IPS DF 19.7 (cell line): ENCODE measurements around the gene FMN1.
"Not testable (repeated sequence)": the region's sequence is repeated elsewhere in the genome, so short reads cannot be mapped to it uniquely, and the experiment has no call there.

ENCODE experiments used
- DNase-seq: peaks from one replicate; pipeline ENCODE4 v3.0.0-alpha.2; 2013; ENCODE audit warnings: low read depth, low spot score

FMN1 gene

GRCh38 chr15:33089878-33090757 lies 104.4 kb downstream of the FMN1 start:
- DNase-seq, result no peak

DNA sequence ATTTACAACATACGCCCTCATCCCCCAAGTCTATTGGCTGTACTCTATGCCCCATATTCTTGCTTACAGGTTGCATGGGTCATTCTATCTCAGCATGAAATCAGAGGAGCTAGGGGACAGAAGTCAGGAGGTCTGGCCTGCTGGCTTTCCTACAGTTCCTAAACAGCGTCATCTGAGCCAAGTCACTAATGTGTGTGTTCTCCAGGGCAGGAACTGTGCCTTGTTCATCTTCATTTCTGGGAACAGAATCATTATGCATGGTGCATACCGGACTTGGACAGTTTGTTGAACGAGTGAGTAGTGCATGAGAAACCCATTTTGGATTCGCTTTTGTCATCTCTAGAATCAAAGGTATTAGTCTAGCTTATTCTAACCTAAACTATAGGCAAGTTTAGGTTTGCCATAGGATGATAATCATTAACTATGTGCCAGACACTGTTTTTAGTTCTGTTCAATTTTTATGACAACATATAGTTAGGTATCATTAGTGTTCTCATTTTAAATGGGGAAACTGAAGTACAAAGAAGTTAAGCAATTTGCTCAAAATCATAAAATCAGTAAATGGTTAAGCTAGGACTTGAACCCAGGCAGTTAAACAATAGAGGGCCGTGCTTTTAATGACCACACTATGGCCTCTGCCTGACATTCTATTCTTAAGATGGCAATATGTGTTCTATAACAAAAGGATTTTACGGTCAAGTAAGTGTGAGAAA lies 105.2 kb downstream of the FMN1 start:
- DNase-seq, result no peak

DNA sequence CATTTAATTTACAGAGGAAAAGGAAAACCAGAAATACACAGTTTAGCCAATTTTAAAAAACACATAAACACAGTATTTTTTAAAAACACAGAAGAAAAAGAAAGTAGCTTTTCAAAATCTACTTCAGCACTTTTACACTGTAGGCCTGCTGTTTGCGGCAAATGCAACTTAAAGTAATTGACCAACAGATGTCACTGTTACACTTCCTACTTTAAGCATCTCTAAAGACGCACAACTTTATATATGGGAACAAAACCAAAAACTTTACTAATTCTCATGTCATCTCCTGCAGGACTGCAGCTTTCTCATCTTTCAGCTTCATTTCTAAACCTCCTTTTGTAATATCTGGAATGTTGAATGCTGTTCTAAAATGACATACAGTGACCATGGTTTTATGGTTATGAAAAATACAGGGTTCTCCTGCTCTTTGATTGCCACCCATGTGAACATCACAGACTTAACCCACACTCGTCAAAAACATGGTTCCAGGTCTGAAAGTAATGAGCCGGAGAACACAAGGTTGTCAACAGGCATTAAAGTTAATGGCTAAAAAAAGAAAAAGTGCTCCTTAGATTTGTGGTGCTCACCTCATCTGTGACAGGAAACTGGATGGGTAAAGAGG lies 107.9 kb downstream of the FMN1 start:
- DNase-seq, result no peak

DNA sequence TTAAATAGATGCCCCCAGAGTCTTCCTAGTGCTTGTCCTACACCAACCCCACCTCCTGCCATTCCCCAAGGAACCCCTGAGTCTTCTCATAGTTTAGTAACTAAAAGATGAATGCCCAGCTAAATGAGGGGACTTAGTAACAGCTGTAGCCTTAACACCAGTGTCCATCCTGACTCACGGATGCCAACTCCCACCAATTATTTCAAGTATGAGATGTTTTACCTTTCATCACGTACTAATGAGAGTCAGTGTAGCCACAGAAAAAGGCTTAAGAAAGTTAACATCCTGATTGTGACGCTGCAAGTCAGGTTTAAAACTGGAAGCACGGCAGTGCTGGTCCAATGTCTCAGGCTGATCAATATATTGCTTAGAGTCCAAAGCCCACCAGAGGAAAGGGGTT lies 109.9 kb downstream of the FMN1 start:
- no peak for DNase-seq

DNA sequence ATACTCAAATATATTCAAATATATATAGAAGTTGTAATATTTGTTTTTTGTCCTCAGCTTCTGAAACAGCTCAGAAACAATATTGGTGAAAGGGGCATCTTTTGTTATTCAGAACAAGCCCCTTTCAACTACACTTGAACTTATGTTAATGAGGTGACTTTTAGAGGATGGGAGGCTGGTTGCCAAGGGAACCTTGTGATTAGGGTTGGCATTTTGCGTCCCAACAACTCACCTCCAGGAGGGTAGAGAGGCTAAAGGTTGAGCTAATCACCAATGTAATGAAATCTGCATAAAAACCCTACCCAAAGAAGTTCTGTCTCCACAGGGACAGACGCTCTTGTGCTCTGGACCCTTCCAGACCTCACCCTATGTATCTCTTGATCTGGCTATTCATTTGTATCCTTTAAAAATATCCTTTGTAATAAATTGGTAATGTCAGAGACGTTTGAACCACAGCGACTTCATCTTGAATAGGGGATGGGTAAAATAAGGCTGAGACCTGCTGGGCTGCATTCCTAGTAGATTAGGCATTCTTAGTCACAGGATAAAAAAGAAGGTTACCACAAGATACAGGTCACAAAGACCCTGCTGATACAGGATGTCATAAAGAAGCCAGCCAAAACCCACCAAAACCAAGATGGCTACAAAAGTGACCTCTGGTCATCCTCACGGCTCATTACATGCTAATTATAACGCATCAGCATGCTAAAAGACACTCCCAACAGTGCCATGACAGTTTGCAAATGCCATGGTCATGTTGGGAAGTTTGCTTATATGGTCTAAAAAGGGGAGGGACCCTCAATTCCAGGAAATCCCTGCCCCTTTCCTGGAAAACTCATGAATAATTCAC lies 111.1 kb downstream of the FMN1 start:
- peak; percentile 67 for DNase-seq

GRCh38 chr15:33080006-33080405 lies 114.5 kb downstream of the FMN1 start:
- no peak for DNase-seq

DNA sequence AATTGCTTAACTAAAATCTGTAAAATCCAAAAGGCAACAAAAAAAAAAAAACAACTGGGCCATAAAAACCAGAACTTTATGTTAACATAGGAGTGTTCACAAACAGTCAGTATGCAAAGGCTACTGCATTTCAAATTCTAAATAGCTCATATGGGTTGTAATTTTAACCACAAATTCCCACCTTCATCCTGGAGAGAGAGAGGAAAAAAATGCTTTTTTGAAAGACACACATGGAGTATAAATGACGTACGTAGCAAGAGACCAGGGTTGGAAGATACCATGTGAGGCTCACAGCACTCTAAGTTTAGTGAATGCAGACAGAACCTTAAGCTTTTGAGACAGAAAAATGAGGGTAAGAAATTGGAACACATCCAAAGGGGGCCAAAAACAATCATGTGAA lies 115.9 kb downstream of the FMN1 start:
- DNase-seq, result no peak

GRCh38 chr15:33076937-33077336 lies 117.6 kb downstream of the FMN1 start:
- DNase-seq, result no peak

DNA sequence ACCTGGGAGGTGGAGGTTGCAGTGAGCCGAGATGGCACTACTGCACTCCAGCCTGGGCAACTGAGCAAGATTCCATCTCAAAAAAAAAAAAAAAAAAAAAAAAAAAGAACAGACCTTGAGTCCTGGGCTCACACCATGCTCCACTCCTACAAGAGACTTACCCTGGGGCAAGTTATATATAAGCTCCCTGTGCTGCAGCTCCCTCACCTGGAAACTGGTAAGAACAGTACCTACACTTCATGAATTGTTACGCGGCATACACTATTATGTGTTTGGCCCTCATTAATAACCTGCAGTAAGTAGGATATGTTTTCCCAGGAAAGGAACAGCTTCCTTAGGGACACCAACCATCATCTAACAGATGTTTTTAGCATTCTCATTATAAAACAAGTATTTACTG lies 119.6 kb downstream of the FMN1 start:
- no peak for DNase-seq

GRCh38 chr15:33074212-33074611 lies 120.3 kb downstream of the FMN1 start:
- DNase-seq, result no peak

GRCh38 chr15:33071451-33071850 lies 123.1 kb downstream of the FMN1 start:
- no peak for DNase-seq

DNA sequence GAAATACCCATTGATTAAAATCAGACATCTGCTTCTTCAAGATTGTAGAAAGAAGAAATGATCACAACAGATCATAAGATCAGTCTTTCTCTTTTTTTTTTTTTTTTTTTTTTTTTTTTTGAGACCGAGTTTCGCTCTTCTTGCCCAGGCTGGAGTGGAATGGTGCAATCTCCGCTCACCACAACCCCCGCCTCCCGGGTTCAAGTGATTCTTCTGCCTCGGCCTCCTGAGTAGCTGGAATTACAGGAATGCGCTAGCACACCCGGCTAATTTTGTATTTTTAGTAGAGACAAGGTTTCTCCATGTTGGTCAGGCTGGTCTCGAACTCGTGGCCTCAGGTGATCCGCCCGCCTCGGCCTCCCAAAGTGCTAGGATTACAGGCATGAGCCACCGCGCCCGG lies 124.6 kb downstream of the FMN1 start:
- not testable (repeated sequence) for DNase-seq

- no peak for DNase-seq
These were observed 125.4 kb downstream of the FMN1 start for GRCh38 chr15:33069161-33069560.

DNA sequence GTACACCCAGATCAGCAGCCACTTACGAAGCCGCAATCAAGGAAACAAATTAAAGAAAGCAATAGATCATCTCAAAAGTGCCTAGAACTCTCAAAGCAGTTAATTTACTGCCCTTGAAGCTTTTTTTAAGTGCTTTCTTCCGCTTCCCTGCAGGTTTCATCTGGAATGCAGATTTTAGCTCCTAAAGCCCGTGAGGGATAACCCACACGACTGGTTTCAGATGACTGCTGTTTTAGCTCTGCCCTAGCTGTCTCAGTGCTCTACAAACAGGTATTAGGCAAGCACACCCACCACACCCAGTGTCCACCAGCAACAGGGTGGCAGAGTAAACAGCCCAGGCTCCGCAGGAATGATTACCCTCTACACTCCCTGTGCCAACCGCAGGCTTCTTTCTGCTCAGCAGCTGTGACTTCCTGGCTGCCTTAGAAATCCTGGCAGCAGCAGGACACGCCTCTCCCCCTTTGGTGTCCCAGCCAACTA lies 126.0 kb downstream of the FMN1 start:
- peak; percentile 78 for DNase-seq

DNA sequence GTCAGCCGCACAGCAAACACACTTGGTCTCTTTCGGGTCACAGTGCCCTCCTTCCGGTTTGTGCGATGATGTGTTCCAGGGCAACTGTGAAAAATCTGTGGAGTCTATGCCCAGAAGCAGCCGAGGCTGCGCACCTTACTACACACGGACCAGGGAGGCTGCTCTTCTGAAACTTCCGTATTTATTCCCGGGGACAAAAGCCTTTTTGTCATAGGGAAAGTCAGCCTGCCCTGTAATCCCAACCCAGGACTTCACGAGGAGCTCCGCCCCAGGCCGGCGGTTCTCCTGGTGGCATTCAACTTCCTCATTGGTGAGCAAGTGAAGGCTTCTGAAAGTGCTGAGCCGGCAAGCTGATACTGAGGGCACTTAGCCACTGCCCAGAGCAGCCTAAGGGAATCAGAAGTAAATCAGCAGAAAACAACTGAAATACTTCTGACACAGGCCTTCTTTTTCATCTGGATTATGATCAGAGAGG lies 126.5 kb downstream of the FMN1 start:
- DNase-seq, result no peak

GRCh38 chr15:33067456-33067855 lies 127.1 kb downstream of the FMN1 start:
- DNase-seq, result no peak

- DNase-seq, result no peak
These were observed 127.9 kb downstream of the FMN1 start for GRCh38 chr15:33066584-33066983.

DNA sequence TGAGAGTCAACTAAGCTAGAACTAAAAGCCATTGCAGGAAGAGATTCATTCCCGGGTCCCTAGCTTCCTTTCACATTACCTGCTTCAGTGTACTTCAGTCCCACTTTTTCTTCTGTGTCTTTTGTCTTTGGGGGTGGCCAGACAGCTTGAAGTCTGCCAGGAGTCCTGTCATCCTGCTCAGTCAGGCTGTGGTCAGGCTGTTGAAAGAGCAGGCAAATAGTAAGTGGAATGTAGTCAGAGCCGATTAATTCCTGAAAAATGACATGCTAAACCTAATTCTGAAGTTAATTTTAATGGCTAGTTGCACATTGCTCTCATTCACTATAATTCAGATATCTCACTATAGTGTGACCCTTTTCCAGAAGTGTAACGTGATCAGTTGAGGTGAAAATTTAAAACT lies 129.6 kb downstream of the FMN1 start:
- DNase-seq, result no peak

DNA sequence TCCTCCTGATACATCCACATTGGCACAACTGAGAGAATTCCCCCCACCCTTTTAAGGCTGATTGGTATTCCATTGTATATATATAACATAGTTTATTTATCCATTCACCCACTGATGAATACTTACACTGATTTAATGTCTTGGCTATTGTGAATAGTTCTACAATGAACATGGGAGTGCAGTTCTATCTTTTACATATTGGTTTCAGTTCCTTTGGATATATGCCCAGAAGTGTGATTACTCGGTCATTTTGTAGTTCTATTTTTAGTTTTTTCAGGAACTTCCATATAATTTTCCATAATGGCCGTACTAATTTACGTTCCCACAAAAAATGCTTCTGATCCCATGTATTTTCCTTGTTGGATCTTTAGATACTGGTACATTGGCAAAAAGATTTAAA lies 135.3 kb downstream of the FMN1 start:
- DNase-seq, result no peak

- DNase-seq, result no peak
These were observed 136.7 kb downstream of the FMN1 start for GRCh38 chr15:33057845-33058244.

- no peak for DNase-seq
These were observed 138.6 kb downstream of the FMN1 start for GRCh38 chr15:33055962-33056361.
